WI38 (cell line): ENCODE data around the gene SUOX.
A peak's percentile ranks its signal among the peaks of the same experiment; 100 is the strongest.

Experiments
- H3K4me3 ChIP-seq: 2 replicates; pipeline ENCODE4 v1.5.1; 2011; ENCODE audit warnings: low read depth, mild to moderate bottlenecking, control low read depth, low read length
- TF ChIP-seq, protein P1 (sequence below): IDR thresholded peaks from 2 replicates; pipeline ENCODE4 v1.5.1; 2012; ENCODE audit warnings: low read depth, mild to moderate bottlenecking, control low read depth, low read length

The SUOX gene

DNA sequence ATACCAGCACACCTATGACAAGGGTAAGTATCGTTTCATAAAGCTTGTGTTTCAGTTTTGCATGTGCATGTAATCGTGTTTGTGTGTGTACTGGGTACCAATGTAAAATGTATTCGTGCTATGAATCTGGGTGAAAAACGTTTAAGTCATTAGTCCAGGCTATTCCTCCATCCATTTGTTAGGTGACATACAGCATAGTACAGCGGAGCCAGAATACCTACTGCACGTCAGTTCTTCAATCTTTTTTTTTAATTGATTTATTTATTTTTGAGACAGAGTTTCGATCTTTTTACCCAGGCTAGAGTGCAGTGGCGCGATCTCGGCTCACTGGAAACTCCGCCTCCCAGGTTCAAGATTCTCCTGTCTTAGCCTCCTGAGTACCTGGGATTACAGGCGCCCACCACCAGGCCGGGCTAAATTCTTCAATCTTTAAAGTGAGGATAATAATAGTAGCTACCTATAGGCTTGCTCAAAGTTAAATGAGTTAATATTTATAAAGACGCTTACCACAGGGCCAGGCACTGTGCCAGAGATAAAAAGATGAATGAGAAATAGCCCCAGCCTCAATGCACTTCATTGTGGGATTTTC, 44.0 kb downstream of the SUOX start:
- TF ChIP-seq, protein P1, sequence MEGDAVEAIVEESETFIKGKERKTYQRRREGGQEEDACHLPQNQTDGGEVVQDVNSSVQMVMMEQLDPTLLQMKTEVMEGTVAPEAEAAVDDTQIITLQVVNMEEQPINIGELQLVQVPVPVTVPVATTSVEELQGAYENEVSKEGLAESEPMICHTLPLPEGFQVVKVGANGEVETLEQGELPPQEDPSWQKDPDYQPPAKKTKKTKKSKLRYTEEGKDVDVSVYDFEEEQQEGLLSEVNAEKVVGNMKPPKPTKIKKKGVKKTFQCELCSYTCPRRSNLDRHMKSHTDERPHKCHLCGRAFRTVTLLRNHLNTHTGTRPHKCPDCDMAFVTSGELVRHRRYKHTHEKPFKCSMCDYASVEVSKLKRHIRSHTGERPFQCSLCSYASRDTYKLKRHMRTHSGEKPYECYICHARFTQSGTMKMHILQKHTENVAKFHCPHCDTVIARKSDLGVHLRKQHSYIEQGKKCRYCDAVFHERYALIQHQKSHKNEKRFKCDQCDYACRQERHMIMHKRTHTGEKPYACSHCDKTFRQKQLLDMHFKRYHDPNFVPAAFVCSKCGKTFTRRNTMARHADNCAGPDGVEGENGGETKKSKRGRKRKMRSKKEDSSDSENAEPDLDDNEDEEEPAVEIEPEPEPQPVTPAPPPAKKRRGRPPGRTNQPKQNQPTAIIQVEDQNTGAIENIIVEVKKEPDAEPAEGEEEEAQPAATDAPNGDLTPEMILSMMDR = no peak
- peak overlapping the region; percentile 97 for H3K4me3 ChIP-seq

DNA sequence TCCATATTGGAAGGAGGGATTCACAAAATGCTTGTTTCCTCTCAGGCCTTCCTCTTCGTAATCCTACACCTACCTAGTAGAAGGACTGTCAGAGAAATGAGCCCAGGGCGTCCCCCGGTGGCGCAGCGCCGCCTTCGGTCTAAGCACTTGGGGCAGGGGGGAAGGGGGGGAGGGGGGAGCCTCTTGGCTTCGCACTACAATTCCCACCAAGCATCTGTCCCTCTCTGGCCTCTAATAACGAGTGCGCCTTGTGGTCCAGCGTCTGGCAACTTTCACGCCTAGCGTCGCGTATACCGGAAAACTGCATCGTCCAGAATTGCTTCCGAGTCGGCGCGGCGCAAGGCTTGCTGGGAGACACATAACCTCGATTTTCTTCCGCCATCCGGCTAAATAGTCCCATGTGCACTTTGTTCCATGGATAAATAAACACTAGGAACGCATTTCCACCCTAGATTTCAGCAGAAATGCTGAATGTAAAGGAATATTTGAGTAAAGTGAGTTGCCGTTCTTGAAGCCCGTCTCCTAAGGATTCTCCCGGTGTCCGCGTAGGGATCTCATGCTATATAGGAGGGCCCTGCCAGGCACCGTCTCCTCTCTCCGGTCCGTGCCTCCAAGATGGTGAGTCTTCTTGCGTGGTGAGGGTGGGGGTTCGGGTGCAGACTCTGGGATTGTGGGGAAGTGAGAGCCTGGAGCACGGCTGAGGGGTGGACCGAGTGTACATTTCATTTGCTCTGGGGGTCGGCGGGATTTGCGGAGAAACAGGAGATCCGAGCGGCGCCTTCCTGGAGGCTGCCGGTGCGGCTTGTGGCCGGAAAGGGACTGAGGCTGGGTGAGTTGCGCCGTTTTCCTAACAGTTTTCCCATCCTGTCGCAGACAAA, 44.7 kb downstream of the SUOX start, which contains the start of gene RPS26:
Gene RPS26, plus strand, starts transcription at position 367 of the 878 bp plus-strand sequence. Its CDS starts 249 bp downstream, at position 616.
- TF ChIP-seq, protein P1 = peak; percentile 20; the same call in 1 of the 2 replicates
- H3K4me3 ChIP-seq = peak within 1 kb of the TSS; percentile 97

DNA sequence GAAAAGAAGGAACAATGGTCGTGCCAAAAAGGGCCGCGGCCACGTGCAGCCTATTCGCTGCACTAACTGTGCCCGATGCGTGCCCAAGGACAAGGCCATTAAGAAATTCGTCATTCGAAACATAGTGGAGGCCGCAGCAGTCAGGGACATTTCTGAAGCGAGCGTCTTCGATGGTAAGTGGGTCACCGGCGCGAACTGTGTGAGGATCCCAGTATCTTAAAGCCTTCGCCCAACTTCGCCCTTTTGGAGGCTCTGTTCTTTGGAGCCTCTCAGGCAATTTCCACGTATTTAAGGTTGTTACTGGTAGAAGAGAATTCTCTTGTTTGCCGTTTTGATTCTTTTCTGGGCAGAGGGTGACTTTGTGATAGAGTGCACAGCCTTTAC, 45.3 kb downstream of the SUOX start:
- peak overlapping the region; percentile 97 for H3K4me3 ChIP-seq

DNA sequence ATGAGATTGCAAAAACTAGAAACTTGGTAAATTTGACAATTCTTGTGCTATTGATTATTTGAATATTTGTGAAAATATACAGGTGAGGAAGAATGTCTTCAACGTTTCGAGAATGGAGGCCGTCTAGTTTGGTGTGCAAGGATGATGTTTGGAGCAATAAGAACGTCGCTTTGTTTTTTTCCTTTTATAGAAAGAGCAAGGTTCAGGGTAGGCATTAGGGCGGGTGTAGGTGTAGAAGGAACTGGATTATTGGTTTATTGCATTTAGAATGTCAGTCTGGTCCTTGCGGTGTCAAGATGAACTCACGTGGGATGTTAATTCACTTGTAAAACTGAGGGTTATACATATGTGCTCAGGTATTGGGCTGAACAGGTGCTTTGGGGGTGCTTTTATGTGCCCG, 45.8 kb downstream of the SUOX start:
- H3K4me3 ChIP-seq = peak overlapping the region; percentile 97
- TF ChIP-seq, protein P1 = no peak

DNA sequence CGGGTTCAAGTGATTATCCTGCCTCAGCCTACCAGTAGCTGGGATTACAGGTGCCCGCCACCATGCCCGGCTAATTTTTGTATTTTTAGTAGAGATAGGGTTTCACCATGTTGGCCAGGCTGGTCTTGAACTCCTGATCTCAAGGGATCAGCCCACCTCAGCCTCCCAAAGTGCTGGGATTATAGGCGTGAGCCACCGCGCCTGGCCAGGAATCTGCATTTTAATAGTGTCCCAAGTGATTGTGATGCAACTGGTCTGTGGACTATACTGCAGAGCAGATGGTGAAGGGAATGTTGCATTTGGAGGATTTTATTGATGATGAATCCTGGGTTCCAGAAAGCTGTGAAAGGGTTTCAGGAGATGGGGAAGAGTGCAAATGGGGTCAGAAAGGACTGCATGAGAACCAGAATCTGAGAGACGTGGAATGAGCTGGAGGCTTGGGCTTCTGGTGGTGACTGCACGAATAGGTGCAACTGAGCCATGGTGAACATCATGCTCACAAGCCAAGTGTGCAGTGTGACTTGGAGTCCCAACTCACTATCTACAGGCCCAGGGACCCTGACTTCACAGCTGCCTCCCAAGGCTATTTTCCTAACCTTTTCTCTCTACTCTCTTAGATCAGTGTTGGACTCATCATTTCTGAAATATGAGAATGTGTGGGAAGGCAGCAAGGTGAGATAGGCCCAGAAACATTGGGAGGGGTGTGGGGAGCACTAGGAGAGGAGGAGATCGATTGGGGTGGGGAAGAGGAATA, 49.1 kb downstream of the SUOX start:
- TF ChIP-seq, protein P1 = no peak
- H3K4me3 ChIP-seq = no peak overlapping the region

DNA sequence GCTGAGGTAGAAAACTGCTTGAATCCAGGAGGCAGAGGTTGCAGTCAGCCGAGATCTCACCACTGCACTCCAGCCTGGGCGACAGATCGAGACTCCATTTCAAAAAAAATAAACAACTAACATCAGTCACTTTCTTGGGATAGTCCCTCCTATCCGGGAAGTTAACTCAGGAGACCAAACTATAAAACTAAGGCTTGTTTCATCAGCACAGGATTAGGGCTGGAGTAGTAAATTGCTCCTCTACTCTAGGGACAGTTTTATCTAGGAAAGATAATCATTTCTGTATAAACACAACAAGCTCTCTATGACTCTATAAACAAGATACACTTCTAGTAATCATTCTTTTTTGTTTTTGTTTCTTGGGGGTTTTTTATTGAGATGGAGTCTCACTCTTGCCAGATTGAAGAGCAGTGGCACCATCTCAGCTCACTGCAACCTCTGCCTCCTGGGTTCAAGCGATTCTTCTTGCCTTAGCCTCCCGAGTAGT, 56.4 kb downstream of the SUOX start:
- TF ChIP-seq, protein P1 = no peak
- H3K4me3 ChIP-seq = no peak overlapping the region
